ENCODE data around the gene SP6.

DNA sequence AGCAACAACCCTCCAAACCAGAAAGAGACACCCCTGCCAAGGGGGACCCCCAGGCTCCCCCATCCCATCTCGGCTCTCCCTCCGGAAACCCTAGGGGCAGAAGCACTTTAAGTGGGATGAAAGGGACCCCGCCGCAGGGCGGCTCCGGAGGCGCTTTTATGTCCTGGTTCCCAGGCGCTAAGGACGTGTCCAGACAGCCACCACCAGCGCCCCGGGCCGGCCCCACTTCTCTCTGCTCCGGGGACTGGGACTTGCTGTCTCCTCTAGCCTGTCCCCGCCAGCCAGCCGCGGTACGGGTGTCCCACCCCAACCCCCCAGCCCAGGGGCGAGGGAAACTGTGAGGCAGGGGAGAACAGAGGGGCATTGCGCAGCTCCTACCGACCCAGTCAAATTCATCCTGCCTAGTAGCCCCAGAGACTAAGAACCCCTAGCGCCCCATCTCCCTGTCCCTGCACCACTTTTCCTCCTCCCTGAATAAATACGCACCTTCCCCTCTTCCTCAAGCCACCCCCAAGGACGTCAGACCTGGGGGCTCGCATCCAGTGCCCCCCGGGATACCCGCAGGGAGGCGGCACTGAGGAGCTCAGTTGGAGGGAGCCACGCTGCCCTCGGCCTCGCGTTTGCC lies 4.1 kb downstream of the SP6 start:
- TF ChIP-seq, protein P1, sequence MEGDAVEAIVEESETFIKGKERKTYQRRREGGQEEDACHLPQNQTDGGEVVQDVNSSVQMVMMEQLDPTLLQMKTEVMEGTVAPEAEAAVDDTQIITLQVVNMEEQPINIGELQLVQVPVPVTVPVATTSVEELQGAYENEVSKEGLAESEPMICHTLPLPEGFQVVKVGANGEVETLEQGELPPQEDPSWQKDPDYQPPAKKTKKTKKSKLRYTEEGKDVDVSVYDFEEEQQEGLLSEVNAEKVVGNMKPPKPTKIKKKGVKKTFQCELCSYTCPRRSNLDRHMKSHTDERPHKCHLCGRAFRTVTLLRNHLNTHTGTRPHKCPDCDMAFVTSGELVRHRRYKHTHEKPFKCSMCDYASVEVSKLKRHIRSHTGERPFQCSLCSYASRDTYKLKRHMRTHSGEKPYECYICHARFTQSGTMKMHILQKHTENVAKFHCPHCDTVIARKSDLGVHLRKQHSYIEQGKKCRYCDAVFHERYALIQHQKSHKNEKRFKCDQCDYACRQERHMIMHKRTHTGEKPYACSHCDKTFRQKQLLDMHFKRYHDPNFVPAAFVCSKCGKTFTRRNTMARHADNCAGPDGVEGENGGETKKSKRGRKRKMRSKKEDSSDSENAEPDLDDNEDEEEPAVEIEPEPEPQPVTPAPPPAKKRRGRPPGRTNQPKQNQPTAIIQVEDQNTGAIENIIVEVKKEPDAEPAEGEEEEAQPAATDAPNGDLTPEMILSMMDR (conservative IDR thresholded peaks at IDR 0.05; ENCODE audit: low read depth, low read length) = no peak
- TF ChIP-seq RFX5 (IDR thresholded peaks at IDR 0.05; ENCODE audit: low read depth, low read length) (no peak), MAZ (IDR thresholded peaks at IDR 0.05; ENCODE audit: borderline replicate concordance, low read depth, low read length) (no peak), CHD1 (IDR thresholded peaks at IDR 0.05; ENCODE audit: low read depth, low read length) (no peak)
